IPS-15b (cell line): ENCODE data around the gene ELF4.

ENCODE experiments used
- H3K27me3 ChIP-seq: one replicate; pipeline ENCODE4 v1.6.1; 2013; ENCODE audit warnings: low read length; ENCODE audit not compliant: control insufficient read depth, insufficient read depth
- H3K36me3 ChIP-seq: one replicate; pipeline ENCODE4 v1.6.1; 2013; ENCODE audit warnings: low read length; ENCODE audit not compliant: control insufficient read depth, insufficient read depth
- H3K4me1 ChIP-seq: one replicate; pipeline ENCODE4 v1.6.1; 2013; ENCODE audit warnings: mild to moderate bottlenecking, low read length; ENCODE audit not compliant: control insufficient read depth, insufficient read depth
- H3K4me3 ChIP-seq: one replicate; pipeline ENCODE4 v1.5.1; 2013; ENCODE audit warnings: low read depth, low read length
- H3K9ac ChIP-seq: one replicate; pipeline ENCODE4 v1.6.1; 2013; ENCODE audit warnings: low read depth, mild to moderate bottlenecking, low read length
- H3K9me3 ChIP-seq: one replicate; pipeline ENCODE4 v1.6.1; 2013; ENCODE audit warnings: mild to moderate bottlenecking, low read length; ENCODE audit not compliant: control insufficient read depth, insufficient read depth

The ELF4 gene

DNA sequence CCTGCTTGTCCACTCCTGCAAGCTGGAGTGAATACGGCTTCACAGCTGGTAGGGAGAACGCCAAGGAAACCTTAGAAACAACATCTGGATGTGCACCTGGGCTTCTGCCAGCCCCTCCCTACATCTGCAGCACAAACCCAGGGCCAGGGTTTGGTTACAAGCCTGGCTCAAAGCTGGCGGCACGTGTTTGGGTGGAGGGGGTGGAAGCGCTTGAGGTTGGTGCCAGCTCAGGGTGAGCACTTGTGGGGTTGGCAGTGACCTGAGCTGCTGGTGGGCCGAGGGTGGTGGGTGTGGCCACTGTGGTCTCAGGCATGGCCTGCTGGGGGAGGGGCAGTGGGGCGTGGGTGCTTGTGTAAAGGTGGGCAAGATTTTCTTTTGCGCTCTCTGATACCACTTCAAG lies 15.6 kb downstream of the ELF4 start:
- H3K27me3 ChIP-seq = no peaks in the 10 kb centered on the region
- no peaks in the 10 kb centered on the region for H3K9me3 ChIP-seq
- no peaks in the 10 kb centered on the region for H3K36me3 ChIP-seq
- H3K4me1 ChIP-seq = peaks cover 2% of the 10 kb centered on the region
- no peak overlapping the region for H3K4me3 ChIP-seq
- H3K9ac ChIP-seq = no peak overlapping the region

DNA sequence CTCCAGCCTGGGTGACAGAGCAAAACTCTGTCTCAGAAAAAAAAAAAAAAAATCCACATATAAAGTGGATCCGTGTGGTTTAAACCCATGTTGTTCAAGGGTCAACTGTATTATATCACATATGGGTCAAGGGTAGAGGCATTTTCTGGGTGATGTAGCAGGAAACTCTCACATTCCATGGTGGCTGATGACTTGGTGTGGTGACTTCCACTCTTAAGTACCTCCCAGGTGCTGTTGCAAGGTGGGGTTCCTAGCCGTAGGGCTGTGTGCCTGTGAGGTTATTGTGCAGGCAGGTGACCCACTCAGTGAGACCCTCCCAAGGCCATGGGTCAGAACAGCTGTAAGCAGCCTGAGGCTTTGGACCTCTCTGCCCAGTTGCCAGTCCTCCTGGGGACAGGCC lies 17.0 kb downstream of the ELF4 start:
- H3K4me1 ChIP-seq = peaks cover 2% of the 10 kb centered on the region
- no peaks in the 10 kb centered on the region for H3K27me3 ChIP-seq
- H3K9ac ChIP-seq = no peak overlapping the region
- H3K4me3 ChIP-seq = no peak overlapping the region
- H3K36me3 ChIP-seq = no peaks in the 10 kb centered on the region
- no peaks in the 10 kb centered on the region for H3K9me3 ChIP-seq

DNA sequence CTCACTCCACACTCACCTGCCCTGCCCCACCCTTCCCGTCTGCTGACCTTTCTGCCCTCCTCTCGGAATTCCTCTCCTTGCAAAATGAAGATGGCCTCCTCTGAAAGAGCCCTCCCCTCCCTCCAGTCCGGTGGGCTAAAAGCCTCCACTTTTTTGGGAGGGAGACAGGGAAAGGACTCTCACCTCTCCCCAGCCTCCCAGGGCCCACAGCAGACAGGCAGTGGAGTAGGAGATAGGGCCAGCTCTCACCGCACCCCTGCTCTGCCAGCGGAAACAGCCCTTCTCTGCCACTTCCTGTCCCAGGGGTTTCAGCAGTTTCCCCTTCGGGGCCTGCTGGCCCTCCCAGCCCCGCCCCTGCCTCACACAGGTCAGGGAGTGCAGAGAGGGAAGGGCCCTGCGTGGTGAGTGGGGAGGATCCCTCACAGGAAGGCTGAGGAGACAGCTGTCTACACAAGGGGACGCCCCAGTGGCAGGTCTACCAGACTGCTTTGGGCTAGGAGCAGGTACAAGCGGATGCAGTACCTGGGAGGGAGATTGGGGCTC lies 18.2 kb downstream of the ELF4 start:
- H3K4me3 ChIP-seq = no peak overlapping the region
- no peak overlapping the region for H3K9ac ChIP-seq
- no peaks in the 10 kb centered on the region for H3K9me3 ChIP-seq
- no peaks in the 10 kb centered on the region for H3K27me3 ChIP-seq
- no peaks in the 10 kb centered on the region for H3K4me1 ChIP-seq
- H3K36me3 ChIP-seq = no peaks in the 10 kb centered on the region

DNA sequence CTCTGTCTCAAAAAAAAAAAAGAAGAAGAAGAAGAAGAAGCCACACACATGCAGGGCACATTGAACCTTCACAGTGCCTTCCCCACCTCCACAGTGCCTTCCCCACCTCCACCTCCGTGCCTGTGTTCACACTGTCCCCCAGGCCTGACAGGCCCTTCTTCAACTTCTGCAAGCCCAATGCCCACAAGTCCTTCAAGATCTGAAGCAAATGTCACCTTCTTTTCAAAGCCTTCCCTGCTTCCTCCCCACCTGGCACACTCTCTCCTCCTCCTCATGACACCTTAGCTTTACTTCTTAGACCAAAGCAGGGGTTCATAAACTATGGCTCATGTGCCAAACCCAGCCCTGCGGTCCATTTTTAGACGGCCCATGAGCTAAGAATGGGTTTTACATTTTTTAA lies 19.9 kb downstream of the ELF4 start:
- no peak overlapping the region for H3K9ac ChIP-seq
- peaks cover 3% of the 10 kb centered on the region for H3K4me1 ChIP-seq
- no peaks in the 10 kb centered on the region for H3K9me3 ChIP-seq
- no peak overlapping the region for H3K4me3 ChIP-seq
- H3K27me3 ChIP-seq = no peaks in the 10 kb centered on the region
- H3K36me3 ChIP-seq = no peaks in the 10 kb centered on the region

DNA sequence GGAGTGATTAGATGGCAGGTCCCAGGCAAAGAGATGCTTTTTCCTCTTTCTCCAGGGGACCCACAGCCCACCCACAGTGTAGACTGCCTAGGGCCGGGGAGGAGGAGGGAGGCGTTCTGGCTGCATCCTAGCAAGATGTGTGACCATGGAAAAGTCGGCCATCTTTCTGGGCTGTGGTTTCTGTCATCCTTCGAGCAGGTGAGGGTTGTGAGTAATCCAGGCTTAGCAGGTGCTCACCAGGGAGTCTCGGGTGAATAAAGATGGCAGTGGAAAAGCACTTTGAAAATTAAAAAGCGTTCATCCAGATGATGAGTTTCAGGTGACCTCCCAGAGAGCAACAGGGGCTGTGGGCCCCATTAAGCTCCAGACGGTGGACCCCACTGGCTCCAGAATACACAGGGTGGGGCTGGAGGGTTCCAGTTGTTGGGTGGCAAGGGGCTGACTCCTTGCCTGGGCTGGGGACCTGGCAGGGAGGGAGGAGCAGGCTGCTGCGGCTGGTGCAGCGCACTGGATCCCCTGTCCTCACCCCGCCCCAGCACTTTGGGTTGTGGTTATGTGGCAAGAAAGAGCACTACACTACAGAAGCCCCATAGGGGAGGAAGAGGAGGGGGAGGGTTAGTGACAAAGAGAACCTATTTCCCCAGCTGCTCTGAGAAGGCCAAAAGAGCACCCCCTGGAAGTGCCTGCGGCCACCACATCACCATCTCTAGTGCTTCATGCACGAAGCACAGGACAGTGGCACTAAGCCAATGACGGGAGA lies 23.7 kb downstream of the ELF4 start:
- H3K4me3 ChIP-seq = no peak overlapping the region
- peaks cover 28% of the 10 kb centered on the region for H3K4me1 ChIP-seq
- peaks cover 6% of the 10 kb centered on the region for H3K27me3 ChIP-seq
- no peaks in the 10 kb centered on the region for H3K9me3 ChIP-seq
- peaks cover 3% of the 10 kb centered on the region for H3K36me3 ChIP-seq
- no peak overlapping the region for H3K9ac ChIP-seq

DNA sequence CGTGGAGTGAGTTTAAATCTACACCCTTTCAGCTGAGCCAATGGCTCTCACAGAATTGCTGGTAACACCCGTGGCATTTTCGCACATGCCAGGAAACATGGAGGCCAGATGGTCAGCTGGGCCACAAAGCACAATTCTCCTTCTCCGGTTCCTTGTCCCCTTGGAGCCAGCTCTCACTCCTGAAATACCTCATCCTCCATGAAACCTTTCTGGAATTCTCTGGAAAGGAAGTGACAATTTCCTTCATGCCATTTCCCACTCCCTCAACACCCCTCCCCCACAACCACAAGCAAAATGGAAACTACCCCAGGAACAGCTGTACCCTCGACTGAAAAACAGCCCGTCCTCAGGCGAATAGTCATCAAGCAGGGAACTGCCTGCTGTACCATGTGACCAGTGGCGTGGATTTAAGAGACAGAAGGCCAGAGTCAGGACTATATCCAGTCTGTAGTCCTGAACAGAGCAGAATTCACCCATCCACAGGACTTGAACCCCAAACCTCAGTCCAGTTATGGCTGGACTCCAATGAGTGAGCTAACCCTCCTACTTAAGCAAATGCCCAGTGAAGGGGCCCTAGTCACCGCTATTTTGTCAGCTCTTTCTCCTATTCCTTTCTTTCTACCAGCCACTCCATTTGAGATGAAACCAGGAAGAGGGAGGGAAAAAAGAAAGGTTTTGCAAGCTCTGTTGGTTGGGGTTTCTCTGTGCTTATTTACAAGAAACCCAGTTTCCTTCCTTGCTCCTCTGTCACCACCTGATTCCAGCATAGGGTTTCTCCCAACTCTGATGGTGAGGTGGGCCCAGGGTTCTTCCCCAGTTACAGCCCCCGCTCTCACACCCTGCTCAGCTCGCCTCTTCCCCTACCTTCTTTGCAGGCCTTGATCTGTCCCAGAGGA lies 24.5 kb downstream of the ELF4 start:
- Histone ChIP-seq H3K4me3 (no peak overlapping the region), H3K4me1 (peaks cover 28% of the 10 kb centered on the region), H3K36me3 (peaks cover 3% of the 10 kb centered on the region), H3K27me3 (peaks cover 6% of the 10 kb centered on the region), H3K9me3 (no peaks in the 10 kb centered on the region), H3K9ac (no peak overlapping the region)

DNA sequence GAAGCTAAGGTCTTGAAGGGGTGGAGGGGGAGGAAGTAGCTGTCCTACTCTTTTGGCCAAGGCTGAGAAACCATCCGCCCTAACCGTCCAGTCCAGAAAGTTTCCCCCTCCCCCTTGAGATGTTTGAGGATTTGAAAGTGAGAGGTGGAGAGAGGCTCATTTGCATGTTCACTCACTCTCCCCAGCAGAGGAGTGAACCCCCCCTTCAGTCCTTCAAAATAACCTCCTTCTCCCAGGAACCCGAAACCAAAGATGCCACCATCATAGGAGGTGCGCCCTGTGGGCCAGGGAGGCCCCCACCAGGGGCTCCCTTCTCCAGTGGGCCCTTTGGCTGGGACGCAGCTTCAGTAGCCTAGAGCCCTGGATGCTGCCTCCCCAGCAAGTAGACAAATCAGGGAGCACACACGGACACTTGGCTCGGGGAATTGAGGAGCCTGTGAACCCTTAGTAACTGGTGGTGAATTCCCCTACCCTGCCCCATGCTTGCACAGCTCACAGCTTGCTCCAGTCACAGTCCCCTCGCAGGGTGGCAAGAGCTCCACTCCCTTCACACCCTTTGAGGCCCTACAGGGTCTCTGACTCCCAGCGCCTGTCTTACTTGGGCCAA lies 25.6 kb downstream of the ELF4 start:
- H3K27me3 ChIP-seq = peaks cover 6% of the 10 kb centered on the region
- H3K4me1 ChIP-seq = peaks cover 28% of the 10 kb centered on the region
- H3K9ac ChIP-seq = no peak overlapping the region
- no peaks in the 10 kb centered on the region for H3K9me3 ChIP-seq
- H3K4me3 ChIP-seq = no peak overlapping the region
- peaks cover 3% of the 10 kb centered on the region for H3K36me3 ChIP-seq

DNA sequence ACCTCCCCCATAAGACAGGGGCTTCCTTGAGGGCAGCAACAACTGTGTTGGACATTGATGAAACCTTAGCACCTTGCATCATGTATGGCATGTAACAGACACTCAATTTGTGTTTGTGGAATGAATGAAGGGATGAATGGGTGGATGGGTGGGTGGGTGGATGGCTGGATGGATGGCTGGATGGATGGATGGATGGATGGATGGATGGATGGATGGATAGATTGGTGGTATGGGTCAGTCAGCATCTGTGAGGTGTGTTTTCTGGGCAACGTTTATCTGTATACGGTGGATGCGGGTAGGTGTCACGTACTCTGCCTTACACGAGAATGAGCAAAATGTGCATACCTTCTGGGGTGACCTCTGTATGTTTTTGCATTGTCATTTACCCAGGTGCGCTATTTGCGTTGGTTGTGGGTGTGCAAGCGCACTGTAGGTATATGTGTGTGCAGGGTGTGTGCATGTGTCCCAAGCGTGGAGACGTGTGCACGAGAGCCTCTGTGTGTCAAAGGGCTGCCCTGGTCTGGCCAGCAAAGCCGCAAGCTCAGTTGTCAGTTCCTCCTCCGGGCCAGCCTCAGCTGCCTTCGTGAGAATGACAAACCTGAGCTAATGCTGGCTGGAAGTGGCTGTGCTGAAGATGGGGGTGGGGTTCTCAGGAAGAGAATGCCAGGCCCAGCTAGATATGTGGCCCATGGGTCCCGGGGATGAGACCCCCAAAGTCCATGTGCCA lies 26.5 kb downstream of the ELF4 start:
- Histone ChIP-seq H3K4me3 (peak overlapping the region; percentile 13), H3K9me3 (no peaks in the 10 kb centered on the region), H3K27me3 (peaks cover 6% of the 10 kb centered on the region), H3K9ac (no peak overlapping the region), H3K4me1 (peaks cover 28% of the 10 kb centered on the region), H3K36me3 (peaks cover 3% of the 10 kb centered on the region)

DNA sequence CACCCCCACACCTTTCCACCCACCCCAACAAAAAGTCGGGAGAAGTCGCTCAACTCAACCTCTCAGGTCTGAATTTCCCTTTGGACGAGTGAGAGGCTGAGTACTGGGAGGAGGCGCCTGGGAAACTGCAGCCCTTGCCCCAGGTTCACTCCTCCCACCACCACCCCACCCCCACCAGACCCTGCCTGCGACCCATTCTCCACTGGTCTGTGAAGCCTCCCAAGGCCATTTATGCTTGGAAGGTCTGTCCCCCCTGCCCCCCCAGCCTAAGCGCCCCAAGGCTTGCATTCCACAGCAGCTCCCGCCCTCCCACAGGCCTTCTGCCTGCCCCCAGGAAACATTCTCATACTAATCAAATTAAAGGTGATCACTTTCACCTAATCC lies 27.2 kb downstream of the ELF4 start:
- Histone ChIP-seq H3K27me3 (peaks cover 6% of the 10 kb centered on the region), H3K4me3 (peak overlapping the region; percentile 13), H3K9ac (no peak overlapping the region), H3K4me1 (peaks cover 28% of the 10 kb centered on the region), H3K36me3 (peaks cover 3% of the 10 kb centered on the region), H3K9me3 (no peaks in the 10 kb centered on the region)

DNA sequence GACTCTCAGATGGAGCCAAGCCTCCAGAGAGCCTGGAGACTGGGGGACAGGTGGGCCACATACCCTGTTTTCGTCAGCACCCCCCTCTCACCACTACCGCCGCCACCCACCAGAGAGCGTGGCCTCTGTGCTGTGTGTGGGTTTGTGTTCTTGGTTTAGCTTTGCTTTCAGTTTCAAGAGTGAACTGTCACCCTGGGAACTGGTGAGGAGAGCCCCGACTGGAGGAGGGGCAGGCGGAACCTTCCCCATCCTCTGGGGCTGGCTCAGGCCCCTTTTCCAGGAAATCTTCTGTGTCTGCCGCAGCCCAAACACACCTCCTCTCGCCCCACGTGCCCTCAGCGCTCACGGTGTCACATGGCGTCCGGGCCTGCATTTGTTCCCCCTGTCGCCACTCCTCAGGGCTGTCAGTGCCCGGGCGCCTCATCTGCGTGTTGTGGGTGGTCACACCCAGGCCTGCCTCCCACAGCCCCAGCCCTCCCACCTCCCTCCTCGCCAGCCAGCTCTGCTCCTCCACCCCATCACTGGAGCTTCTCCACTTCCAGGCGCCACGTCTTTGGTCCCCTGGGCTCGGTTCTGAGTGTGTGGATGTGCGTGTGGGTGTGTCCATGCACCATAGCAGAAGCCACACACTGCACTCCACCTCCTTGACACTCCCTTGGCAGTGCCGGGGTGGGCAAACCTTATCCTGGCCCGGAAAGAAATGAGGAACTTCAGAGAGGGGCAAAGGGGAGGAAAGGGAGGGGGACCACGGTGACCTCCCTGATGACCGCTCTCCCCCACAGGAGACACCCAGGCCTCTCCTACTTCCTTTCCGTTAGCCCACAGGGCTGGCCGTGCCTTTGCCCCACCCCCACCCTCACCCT lies 27.8 kb downstream of the ELF4 start:
- Histone ChIP-seq H3K4me1 (peaks cover 28% of the 10 kb centered on the region), H3K9me3 (no peaks in the 10 kb centered on the region), H3K36me3 (peaks cover 3% of the 10 kb centered on the region), H3K9ac (no peak overlapping the region), H3K27me3 (peaks cover 6% of the 10 kb centered on the region), H3K4me3 (peak overlapping the region; percentile 8)
